GM21717 (cell line): Measurements from ENCODE around the gene COQ2.
"Not testable (repeated sequence)": the region's sequence is repeated elsewhere in the genome, so short reads cannot be mapped to it uniquely, and the experiment has no call there.

Source experiments
- ATAC-seq: cut with Tn5 transposase; IDR thresholded peaks from one replicate; pipeline ENCODE4 v1.9.1; 2021; ENCODE audit warnings: mild to moderate bottlenecking, moderate library complexity; ENCODE audit not compliant: unreplicated experiment

COQ2 gene

DNA sequence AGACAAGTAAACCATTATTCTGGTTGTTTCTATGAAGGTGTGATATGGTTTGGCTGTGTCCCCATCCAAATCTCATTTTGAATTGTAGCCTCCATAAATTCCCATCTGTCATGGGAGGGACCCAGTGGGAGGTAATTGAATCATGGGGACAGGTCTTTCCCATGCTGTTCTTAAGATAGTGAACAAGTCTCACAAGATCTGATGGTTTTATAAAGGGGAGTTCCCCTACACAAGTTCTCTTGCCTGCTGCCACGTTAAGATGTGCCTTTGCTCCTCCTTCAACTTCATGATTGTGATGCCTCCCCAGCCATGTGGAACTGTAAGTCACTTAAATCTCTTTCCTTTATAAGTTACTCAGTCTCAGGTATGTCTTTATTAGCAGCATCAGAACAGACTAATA, 3.8 kb upstream of the COQ2 start:
- ATAC-seq: not testable (repeated sequence)

DNA sequence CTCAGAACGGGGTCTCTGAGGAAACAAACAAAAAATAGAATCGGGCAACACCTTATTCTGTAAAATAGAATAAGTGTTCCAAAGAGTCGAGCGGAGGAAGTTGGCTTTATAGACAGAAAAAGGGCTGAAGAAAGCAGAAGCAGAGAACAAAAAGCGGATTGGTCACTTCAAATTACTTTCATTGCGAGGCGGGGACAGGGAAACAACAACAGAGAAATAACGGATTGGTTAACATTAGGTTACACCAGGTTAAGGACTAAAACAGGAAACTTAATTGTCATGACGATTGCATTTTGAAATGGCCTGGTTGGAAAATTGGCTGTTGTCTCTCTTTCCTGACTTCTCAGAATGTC, 433 bp upstream of the COQ2 start:
- peak; percentile 11 for ATAC-seq

DNA sequence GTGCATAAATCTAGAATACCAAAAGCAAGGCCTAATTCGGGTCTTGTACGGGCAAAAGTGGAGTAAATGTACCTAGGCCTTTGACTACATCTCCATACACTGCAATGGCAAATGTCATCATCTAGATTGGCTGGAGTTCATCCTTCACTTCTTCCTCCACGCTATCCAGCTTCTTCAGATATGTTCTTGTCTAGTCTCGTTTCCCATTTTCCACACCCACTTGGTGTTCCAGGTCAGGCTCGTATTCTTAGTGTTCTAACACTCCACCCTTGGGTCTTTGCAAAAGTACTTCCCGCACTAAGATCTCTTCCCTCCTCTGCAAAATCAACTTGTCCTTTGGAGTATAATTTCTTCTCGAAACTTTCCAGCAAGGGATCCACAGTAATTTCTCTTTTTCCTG, 1.4 kb downstream of the COQ2 start:
- no peak for ATAC-seq

DNA sequence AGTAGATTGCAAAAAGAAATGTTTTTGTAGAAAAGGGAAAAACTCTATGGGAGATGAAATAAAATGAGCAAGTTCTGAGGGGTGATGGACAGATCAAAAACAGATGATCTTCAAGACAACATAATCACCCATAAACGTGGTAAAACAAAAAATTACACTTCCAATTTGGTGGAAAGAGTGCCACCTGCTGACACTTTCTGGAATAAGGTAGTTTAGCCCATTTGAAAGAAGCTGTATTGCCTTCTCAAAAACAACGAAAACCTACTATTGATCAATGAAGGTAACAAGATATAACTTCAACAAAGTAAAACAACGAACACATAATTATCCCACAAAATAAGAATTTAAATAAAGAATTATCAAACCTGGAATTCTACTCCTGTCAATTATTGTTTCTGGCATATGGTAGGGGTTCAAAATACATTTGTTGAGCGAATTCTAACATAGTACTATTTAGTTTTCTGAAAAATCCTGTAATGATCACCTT, 2.5 kb downstream of the COQ2 start:
- ATAC-seq: no peak

DNA sequence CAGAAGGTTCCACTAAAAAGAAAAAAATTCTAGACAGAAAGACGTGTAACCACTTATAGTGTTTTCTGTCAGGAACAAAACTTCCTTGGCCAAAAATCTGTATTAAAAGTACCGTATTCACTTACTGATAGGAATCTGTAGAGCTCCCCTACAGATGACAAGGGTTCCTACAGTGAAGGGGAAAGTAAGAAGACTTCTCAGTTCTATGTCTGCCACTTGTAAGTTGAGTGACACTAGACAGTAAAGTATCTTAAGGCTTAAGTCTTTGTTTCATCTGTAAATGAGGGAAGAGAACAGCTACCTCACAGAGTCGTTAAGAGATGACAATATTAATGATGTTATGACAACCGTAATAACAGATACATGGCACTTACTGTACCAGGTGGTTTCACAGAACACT, 3.3 kb downstream of the COQ2 start:
- no peak for ATAC-seq

DNA sequence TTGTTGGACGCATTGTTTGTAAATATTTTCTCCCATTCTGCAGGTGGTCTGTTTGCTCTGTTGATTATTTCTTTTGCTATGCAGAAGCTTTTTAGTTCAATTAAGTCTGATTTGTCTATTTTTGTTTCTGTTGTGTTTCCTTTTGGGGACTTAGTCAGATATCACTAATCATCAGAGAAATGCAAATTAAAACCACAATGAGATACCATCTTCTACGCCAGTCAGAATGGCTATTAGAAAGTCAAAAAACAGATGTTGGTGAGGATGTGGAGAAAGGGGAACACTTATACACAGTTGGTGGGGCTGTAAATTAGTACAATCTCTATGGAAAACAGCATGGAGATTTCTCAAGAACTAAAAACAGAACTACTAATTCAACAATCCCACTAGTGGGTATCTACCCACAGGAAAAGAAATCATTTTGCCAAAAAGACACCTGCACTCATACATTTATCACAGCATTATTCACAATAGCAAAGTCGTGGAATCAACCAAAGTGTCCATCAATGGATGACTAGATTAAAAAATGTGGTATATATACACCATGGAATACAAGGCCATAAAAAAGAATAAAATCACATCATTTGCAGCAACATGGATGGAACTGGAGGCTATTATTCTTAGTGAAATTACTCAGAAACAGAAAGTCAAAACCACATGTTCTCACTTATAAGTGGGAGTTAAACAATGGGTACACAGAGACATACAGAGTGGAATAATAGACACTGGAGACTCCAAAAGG, 8.1 kb downstream of the COQ2 start:
- peak; percentile 71 for ATAC-seq

DNA sequence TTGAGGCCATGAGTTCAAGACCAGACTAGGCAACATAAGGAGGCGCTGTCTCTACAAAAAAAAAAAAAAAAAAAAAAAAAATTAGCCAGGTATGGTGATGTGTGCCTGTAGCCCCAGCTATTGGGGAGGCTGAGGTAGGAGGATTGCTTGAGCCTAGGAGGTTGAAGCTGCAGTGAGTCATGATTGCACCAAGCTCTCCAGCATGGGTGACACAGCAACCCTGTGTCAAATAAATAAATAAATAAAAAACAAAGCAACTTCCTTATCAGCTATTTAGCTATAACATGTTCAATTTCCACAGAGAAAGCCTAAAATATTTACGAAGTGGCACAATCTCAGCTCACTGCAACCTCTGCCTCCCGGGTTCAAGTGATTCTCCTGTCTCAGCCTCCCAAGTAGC, 10.7 kb downstream of the COQ2 start:
- not testable (repeated sequence) for ATAC-seq

DNA sequence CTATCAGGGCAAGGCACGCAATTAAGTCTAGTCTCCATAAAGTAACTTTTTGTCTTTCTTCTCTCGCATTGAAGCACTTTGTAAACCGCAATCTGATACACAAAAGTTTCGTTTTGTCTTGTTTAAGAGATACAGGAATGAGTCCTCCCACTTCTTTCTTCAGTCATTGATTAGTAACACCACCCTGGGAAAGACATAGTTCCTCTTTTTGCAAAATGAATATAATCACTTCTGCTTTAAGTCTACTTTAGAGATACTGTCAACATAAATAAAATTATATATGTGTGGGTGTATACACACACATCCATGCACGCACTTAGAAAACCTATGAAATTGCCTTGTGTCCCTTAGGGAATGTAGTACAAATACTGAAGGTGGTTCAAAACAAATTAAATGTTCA, 11.7 kb downstream of the COQ2 start:
- peak; percentile 85 for ATAC-seq

DNA sequence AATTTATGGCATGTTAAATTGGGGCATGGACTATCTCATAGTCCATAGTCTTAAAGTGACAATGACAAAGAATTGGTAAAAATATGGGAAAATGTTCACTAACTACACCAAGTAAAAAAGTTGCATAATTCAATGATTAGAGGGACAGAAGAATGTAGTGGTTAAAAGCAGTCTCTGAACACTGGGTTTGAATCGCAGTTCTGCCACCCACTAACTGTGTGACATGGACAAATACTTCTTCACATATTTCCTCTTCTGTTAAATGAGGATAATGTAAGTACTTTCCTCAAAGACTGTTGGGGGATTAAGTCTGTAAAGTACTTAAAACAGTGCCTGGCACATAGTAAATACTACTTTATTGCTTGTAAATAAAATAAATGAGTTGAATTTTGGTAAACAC, 15.3 kb downstream of the COQ2 start:
- no peak for ATAC-seq

DNA sequence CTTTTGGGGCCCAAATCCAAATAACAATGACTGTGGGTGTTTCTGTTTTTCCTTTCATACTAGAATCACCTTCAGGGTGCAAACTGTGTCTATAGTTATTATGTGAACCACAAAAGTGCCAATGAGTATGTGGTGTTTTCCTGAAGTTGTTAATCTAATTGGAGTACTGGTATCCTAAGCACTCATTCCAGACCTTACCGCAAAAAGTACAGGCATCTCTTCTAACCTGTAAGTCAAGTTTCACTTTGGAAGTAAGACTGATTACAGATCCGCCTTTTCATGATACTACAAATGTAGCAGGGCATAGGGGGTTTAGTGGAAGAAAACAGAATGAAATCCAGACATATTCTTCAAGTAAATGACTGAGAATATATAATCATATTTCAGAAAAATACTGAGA, 16.1 kb downstream of the COQ2 start:
- ATAC-seq: no peak

DNA sequence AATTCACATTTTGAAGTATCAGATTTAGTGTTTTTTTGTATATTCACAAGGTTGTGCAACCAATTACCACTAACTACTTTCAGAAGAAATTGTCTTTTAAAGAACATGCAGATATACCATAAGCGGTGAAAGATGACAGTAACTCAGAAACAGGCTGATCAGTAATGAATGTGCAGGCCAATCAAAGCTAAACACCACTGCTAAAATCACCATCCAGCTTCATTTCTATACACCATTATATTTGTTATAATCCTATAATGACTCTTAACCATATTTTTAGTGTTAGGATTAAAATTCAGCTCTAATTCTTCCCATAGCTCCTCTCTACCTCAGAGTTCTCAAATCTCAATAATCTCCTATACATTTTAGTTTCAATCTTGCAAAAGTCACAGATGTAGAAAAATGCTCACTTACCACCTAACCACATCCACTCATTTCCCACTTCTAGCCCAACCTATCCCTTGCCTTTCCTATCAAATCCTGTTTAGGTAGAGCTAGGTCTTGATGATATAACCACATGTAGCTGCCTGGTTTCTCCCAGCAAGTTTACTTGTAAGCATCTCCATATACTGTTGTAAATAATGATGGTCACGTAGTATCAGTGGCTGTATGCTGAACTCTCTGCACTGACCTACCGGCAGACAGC, 16.6 kb downstream of the COQ2 start:
- no peak for ATAC-seq

DNA sequence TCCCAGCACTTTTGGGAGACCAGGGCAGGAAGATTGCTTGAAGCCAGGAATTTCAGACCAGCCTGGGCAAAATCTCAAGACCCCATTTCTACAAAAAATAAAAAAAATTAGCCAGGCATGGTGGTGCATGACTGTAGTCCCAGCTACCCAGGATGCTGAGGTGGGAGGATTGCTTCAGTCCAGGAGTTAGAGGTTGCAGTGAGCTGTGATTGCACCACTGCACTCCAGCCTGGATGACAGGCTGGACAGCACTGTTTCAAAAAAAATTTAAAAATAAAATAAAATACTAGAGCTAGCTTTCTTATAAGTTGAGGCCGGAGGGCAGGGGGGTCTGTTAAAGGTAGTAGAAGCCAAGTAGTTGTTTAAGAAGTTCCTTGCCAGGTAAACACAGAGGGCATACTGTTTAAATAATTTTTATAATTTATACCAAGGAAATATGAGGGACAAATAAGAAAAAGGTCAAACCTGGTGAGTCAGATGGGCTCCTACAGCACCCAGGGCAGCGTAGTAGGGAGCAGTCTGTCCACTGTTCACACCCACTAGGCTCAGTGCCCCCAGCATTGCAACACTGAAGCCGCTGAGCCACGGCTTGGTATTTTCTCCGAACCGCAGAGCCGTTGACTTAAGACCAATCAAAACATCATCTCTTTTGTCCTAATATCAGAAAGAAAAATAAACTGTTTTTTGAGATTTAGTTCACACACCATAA, 17.3 kb downstream of the COQ2 start:
- ATAC-seq: no peak

DNA sequence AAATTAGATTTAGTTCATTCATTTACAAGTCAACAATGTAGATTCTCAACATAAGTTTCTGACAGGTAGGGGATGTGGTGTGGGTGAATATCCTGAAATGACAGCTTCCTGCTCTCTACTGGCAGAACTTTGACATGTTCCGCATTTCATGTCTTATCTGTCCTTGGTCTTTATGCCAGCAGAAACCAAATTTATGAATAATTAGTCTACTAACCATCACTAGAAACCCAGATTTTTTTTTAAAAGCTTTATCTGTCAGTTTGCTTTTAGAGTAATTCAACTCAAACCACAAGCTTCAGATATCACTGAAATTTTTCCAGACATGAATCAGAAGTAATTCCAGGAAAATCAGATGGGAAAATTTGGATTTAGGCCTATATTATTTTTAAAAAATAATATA, 17.9 kb downstream of the COQ2 start:
- peak; percentile 51 for ATAC-seq

DNA sequence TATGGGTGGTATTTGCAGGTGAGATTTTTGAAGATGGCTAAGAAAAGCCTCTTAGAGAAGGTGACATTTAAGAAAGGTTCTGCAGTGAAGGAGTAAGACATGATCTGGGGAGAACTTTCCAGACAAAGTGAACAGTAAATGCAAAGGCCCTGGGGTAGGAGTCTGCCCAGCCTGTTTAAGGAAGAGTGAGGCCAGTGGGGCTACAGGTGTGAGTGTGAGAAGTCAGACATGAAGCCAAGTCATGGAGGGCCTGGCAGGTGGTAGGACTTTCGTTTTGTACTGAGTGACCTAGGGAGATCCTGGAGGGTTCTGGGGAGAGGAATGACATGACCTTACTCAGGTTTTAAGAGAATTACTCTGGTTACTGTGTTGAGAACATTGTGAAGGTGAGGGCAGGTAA, 21.5 kb downstream of the COQ2 start:
- no peak for ATAC-seq

DNA sequence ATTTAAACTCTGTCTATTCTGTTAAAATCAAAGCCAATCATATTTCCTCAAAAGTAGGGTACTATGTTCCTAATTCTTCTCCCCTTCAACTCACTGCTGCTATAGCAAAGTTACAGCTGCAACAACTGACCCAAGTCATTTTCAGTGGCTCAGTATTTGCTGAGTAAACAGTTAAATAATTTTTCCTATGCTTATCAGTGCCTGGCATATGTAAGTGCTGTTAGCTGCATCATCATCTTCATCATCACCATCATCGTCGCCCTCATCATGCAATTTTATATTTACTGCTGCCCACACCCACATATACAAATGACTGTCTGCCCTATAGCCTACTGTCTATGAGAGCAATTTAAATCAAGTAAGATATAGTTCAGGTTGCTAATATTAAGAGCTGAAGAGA, 21.9 kb downstream of the COQ2 start:
- ATAC-seq: no peak

DNA sequence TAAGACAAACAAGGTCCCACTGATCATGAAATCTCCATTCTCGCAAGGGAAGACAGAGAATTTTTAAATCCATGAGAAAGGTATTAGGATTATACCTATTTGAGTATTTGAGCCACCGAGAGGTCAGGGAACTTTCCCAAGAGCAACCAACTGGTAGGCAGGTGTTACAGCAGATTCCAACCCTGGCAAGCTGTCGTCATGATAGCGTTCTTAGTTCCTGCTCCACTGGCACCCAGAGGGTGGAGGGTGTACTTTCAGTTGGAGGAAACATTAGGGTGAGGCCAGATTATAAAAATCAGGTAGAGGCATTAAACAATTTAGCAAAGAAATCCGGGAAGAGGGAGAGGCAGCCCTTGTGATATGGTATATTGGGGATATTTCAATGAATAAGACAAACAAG, 23.3 kb downstream of the COQ2 start:
- ATAC-seq: no peak

DNA sequence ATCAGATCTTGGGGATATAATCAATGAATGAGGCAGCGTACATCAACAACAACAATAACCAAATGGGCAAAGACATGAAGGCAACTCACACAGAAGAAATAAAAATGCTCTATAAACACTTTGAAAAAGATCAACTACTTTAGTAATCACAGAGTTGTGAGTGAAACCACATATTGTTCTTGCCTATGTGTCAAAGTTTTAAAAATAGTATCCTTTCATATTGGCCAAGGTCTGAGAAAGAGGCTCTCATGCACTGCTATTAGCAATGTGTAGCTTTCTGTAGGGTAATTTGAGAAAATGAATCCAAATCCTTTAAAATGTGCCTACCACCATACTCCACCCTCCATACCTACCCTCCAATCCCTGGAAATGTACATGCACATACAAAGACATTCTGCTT, 25.0 kb downstream of the COQ2 start:
- no peak for ATAC-seq

DNA sequence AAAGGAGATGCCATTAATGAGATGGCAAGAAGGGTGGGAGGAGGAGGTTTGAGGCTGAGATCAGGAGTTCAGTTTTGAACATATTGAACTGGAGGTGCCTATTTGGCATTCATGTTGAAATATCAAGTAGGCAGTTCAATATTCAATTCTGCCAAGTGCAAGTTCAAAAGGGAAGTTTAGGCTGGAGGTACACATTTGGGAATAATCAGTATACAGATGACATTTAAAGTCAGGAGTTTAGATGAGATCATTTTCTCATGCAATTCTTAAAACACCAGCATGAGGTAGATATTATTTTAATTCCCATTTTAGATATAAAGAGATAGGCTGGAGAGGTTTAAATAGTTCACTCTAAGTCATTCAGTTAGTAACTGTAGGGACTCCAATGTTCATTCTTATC, 26.1 kb downstream of the COQ2 start:
- ATAC-seq: no peak

DNA sequence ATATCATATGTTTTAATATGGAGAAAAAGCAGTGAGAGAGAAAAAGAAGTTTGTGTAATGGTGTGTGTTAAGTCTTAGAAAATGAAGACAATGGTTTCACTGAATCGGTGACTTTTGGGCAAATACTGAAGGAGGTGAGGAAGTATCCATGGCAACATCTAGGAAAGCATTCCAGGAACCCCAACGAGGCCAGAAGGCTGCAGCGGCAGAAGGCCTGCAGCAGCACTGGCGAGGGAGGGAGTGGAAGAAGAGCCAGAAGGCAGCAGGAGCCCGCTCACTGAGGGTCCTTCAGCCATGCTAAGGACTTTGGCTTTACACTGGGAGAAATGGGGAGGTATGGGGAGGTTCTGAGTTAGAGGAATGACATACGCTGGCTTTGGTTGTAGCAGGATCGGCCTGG, 26.8 kb downstream of the COQ2 start:
- ATAC-seq: no peak

DNA sequence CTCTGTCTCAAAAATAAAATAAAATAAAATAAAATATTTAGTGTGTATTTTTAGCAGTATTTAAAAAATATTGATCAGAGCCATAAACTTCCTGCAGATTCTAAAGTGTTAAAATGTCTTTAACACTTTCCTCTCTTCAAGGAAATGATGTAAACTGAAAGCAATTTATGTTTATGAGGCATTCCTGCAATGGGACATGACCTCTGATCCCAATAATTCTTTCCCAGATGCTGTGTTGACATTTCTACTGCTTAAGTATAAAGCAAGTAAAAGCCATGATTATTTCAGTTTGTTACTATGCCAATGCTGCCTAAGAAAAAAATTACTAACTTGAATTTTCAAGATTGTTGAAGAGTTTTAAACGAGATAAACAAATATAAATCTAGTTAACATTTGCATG, 29.0 kb downstream of the COQ2 start:
- ATAC-seq: no peak

DNA sequence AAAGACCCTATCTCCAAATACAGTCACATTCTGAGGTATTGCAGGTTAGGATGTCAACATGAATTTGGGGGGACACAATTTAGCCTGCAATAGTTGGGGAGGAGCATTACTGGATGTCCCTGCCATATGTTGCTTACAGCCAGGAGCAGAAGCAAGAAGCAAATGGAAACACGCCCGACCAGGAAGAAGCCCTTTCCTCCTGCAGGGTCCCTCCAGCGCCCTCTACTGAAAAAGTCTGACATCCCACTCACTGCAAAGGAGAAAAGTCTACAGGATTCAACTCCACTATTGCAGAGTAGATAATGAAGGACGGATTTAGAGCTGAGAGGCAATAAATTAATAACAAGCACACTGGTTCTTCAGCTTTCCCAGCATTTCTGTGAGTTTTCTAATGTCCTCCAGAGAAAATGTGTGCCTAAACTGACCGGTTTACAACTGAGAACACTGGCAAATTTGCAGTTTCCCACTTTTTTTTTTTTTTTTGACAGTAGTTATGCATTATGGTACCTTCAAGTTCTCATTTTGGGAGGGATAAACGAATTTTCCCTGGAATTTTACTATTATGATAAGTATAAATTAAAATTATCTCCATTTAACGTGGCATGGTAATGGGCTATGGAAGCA, 31.7 kb downstream of the COQ2 start:
- peak; percentile 50 for ATAC-seq

DNA sequence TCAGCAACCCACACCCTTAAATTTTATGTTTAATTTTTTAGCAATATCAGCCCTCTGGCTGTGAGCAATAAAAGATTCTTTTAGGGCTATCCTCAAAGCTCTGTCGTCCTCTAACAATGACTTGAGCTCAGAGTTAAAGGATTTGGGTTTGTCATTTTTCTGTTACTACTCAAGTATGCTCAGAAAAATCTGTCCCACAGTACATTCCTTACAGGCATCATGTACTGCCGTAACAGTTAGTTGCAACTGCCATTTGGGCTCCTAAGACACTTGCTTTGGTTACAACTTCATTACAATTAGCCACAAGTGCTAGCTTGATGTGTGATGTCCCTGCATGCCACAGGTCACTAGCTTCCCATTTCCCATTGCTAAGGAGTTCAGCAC, 33.2 kb downstream of the COQ2 start:
- no peak for ATAC-seq
